ENCODE data around the gene LAMC1. TPM values are rescaled to one million over a fixed set of nuclear protein-coding genes. Genes with fewer than 3 reads are reported as not detected.

Gene LAMC1
- 100 TPM for total RNA-seq
- long read RNA-seq, full-length matches to known transcripts: 15 of 29 reads
- long read RNA-seq, partial matches to known transcripts: 14 of 29 reads
- long read RNA-seq, other reads (novel, unspliced or antisense): 0 of 29 reads

GRCh38 chr1:183023146-183023600, at the start of gene LAMC1:
Gene LAMC1, plus strand, starts transcription at chr1:183023420. Its CDS starts 297 bp downstream, at chr1:183023717.
- ATAC-seq: peak; percentile 82
- DNase-seq (ENCODE audit: missing footprints): peak; percentile 90
- intact Hi-C loops (cut with DNase I): loop anchor here (2.0 to 5.0 kb wide), 5 partner anchors 60 to 289 kb away; no protein-coding TSS in a partner anchor

DNA sequence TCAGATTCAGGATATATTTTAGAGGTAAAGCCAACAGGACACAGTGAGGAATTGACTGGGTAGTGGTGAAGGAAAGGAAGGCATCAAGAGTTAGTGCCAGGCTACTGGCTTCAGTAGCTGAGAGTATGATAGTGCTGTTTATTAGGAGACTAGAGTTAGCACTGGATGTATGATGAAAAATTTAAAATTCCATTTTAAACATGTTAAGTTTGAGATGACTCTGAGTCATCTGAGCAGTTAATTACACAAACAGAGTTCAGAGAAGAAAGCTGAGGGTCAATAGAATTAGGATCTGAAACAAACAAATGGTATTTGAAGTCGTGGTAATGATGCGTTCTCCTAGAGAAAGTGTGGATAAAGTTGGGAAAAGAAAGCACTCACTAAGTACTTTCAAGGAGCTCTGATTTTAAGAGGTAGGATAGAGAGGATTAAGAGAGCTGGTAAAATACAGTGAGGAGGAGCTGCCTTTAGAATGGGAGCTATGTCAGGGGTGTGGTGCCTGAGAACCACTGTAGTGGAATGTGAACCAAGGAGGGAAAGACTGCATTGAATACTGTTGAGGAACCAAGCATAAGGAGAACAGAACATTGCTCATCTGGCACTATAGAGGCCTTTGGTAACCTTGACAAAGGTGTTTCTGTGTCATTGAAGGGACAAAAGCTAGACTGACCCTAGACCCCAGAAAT, 48.6 kb upstream of the LAMC1 start:
- intact Hi-C loops (cut with DNase I): no loop called here
- no peak for ATAC-seq
- DNase-seq (ENCODE audit: missing footprints): no peak

DNA sequence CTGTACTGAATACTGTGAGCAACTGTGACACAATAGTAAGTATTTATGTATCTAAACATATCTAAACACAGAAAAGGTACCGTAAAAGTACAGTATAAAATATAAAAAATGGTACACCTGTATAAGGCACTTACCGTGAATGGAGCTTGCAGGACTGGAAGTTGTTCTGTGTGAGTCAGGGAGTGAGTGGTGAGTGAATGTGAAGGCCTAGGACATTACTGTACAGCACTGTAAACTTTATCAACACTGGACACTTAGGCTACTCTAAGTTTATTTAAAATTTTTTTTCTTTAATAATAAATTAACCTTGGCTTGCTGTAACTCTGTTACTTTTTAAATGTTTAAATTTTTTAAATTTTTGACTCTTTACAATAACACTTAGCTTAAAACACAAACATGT, 45.7 kb upstream of the LAMC1 start:
- intact Hi-C loops (cut with DNase I): no loop called here
- DNase-seq (ENCODE audit: missing footprints) (no peak), ATAC-seq (no peak)

DNA sequence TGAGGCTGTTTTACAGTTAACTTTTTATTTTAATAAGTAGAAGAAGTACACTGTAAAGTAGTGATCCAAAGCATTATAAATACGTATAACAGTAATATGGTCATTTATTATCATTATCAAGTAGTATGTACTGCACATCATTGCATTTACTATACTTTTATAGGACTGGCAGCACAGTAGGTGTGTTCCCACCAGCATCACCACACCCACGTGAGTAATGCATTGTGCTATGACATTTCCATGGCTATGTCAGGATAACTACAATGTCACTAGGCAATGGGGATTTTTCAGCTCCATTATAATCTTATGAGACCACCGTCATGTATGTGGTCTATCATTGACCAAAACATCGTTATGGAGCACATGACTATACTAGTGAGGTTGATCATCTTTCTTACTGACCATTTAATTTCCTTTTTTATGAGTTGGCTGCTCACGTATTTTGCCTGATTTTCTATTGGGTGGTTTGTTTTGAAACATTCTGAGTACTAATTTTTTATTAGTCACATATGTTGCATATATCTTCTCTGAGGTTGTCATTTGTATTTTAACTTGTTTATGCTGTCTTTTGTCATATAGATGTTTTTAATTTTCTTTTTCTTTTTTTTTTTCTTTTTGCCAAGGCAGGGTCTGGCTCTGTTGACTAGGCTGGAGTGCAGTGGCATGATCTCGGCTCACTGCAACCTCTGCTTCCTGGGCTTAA, 44.9 kb upstream of the LAMC1 start:
- intact Hi-C loops (cut with DNase I): no loop called here

DNA sequence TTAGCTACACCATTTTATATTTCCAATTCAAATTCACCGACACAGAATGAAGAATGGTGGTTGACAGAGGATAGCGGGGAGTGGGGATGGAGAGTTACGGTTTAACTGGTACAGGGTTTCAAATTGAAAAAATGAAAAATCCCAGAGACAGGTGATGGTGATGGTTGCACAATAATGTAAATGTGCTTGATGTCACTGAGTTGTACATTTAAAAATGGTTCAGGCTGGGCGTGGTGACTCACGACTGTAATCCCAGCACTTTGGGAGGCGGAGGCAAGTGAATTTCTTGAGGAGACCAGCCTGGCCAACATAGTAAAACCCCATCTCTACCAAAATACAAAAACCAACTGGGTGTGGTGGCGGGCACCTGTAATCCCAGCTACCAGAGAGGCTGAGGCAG, 39.1 kb upstream of the LAMC1 start:
- intact Hi-C loops (cut with DNase I): no loop called here

More for the DNA sequence above, 44.9 kb upstream of the LAMC1 start:
- no peak for DNase-seq (ENCODE audit: missing footprints)
- no peak for ATAC-seq

GRCh38 chr1:182984621-182985020, 38.6 kb upstream of the LAMC1 start:
- intact Hi-C loops (cut with DNase I): no loop called here
- DNase-seq (ENCODE audit: missing footprints) (no peak), ATAC-seq (no peak)

More for the DNA sequence above, 39.1 kb upstream of the LAMC1 start:
- ATAC-seq: no peak
- DNase-seq (ENCODE audit: missing footprints): no peak

DNA sequence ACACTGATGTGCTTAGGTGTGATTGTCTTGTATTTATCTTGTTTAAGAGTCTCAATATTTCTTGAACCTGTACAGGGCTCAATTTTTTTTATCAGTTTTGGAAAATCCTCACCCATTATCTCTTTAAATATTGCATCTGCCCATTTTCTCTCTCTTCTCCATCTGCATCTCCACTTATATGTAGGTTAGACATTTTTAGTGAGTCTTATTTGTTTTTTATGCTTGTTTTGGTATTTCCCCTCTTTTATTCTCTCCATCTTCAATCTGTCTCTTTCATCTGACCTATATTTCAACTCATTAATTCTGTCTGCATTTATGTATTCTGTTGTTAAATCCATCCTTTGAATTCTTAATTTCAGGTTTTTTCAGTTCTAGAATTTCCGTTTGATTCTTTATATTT, 37.3 kb upstream of the LAMC1 start:
- DNase-seq (ENCODE audit: missing footprints) (no peak), ATAC-seq (no peak)
- intact Hi-C loops (cut with DNase I): no loop called here

DNA sequence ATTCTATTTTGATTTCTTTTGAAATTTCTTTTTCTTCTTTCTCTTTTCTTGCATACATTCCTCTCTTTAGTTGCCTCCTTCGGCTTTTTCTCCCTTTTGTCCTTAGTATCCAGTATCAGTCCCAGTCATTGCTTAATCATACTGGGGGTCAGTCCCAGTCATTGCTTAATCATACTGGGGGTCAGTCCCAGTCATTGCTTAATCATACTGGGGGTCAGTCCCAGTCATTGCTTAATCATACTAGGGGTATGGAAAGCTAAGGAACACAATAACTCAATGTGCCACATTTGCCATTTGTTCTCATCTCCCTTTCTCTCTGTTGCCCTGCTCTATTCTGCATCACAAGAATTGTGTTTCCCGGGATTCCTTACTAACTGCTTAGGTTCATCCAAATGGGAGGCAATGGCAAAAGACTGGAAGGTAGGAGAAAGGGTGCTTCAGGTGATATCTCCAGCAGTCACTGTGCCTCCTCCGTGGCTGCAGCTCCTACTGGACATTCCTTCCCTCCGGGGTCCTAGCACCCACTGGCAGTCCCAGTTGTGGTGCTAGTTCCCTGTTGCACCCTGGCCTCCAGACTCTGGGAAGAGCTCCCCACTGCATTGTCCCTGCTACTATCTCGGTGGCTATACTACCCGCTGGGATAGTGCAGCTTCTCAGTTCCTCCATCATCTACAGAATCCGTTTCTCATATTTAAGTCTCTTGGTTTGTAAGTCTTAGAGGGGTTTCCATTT, 32.6 kb upstream of the LAMC1 start:
- intact Hi-C loops (cut with DNase I): no loop called here
- DNase-seq (ENCODE audit: missing footprints): no peak
- peak; percentile 48 for ATAC-seq

DNA sequence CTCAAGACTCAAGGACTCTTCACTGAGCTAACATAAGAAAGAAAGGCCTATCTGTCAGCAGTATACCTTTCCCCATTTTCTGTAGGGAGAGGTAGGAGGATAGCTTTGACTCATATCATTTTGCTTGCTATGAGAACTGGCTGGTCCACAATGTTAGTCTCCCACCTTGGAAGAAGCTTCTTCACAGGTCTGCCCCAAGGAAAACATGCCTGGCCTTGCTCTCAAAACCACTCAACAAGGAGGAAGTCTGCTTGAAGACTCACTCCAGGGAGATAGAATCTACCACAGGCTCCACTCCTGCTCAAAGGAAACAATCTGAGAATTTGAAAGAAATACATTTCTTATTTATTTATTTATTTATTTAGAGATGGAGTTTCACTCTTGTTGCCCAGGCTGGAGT, 29.5 kb upstream of the LAMC1 start:
- intact Hi-C loops (cut with DNase I): no loop called here
- ATAC-seq (no peak), DNase-seq (ENCODE audit: missing footprints) (no peak)

DNA sequence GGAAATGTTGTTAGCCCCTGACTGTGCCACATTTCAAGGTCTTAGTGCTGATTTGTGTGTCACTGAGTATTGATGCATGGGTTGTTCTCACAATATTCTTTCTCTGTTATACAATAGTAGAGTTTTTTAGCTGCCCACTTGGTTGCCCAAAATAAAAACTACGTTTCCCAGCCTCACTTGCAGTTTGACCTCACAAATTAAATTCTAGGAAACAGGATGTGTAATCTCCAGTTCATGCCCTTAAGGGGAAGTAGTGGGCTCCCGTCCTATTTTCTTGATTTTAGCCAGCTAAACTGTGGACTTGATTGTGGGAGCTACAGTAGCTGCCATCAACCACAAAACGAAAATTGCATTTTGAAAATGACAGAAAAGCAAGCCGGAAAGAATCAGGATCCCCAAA, 27.3 kb upstream of the LAMC1 start:
- intact Hi-C loops (cut with DNase I): no loop called here
- ATAC-seq: no peak
- no peak for DNase-seq (ENCODE audit: missing footprints)

GRCh38 chr1:182996816-182997215, 26.4 kb upstream of the LAMC1 start:
- intact Hi-C loops (cut with DNase I): no loop called here
- ATAC-seq (no peak), DNase-seq (ENCODE audit: missing footprints) (no peak)

GRCh38 chr1:182998482-182998881, 24.7 kb upstream of the LAMC1 start:
- intact Hi-C loops (cut with DNase I): no loop called here
- no peak for ATAC-seq
- no peak for DNase-seq (ENCODE audit: missing footprints)

DNA sequence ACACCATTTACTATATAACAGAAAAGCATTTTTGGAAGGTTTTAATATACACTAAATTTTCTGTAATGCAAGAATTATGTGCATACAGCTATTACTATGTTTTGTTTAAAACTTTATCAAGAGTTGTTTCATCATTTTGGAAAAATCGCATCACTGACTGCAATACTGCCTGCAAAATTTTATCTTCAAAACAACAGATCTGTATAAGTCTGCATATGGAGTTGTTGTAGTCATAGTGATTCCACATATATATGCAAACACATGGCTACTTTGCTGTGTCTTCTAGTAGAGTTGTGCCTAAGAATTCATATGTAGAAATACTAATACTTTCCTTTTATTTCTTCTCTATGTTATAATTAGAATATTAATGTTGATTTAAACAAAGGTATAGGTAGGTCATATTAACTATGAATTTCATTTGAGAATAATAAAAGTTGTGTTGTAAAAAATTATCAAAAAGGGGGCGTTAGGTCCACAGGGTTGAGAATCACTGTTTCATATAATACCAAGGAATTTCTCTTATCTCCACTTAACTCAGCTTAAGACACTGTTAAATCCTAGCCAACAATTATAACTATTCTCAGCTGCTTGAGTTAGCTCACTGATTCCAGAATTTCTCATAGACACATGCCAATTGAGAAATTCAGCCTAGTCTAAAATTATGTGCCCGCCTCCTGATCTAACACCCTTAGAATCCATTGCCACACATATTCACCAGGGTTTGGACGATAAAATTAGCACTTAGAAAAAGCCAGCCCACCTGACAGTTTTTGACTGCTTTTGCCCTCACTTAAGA, 22.9 kb upstream of the LAMC1 start:
- intact Hi-C loops (cut with DNase I): no loop called here
- DNase-seq (ENCODE audit: missing footprints): no peak
- ATAC-seq: peak; percentile 60

DNA sequence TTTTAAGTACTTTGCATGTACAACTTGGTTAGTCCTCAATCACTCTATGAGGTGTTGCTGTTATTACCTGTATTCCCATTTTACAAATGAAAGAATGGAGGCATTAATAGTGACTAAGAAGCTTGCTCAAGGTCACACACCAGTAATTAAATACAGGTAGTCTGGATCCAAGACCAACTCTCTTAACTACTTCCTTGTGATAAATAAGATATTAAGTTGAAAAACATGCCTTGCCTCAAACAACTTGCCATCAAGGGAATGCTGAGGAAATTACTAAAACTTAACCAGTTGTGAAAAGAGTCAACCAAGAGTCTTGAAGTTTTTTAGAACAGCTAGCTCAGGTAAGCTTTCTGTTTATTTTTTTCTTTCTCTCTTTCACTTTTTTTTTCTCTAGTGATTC, 21.0 kb upstream of the LAMC1 start:
- intact Hi-C loops (cut with DNase I): no loop called here
- ATAC-seq (no peak), DNase-seq (ENCODE audit: missing footprints) (no peak)

GRCh38 chr1:183002797-183003196, 20.4 kb upstream of the LAMC1 start:
- no peak for DNase-seq (ENCODE audit: missing footprints)
- intact Hi-C loops (cut with DNase I): no loop called here

DNA sequence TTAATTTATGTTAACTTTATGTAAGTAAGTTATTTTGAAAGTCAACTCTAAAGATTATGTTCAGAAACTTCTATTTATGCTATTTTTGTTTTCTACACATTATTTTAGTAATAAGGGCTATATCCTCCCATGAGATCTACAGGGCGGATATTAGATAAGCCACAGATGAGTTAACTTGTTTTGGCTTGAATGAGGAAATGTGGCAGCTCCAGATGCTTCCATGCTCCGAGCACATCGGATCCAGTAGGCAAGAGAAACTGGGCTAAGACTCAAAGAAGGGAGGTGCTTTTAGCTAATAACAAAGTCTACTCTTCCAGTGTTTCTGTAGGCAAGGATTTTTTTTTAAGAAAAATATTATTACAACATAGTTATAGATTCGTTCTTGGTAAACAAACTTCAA, 20.0 kb upstream of the LAMC1 start:
- DNase-seq (ENCODE audit: missing footprints): no peak
- intact Hi-C loops (cut with DNase I): no loop called here
- peak; percentile 88 for ATAC-seq

More at GRCh38 chr1:183002797-183003196, 20.4 kb upstream of the LAMC1 start:
- no peak for ATAC-seq

GRCh38 chr1:183004141-183004540, 19.1 kb upstream of the LAMC1 start:
- intact Hi-C loops (cut with DNase I): no loop called here
- DNase-seq (ENCODE audit: missing footprints) (no peak), ATAC-seq (no peak)

DNA sequence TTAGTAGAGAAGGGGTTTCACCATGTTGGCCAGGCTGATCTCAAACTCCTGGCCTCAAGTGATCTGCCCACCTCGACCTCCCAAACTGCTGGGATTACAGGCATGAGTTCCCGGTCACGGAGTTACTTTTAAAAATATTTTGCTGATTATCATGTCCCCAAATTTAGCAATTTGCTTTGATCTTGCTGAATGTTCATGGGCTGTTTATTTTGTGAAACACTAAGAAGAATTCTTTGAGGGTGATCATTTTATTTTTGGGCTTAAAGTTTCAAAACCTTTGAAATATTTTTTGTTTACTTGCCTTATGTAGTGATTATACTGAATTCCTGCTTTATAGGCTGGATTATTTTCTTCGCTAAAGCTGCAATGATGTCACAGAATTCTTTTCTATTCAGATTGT, 11.4 kb upstream of the LAMC1 start:
- no peak for ATAC-seq
- intact Hi-C loops (cut with DNase I): no loop called here
- no peak for DNase-seq (ENCODE audit: missing footprints)

Measured in Right ventricle myocardium inferior (tissue), 1 donor.